HepG2 (cell line): ENCODE results near the gene SH3PXD2A. TPM values are rescaled to one million over a fixed set of nuclear protein-coding genes. Genes with fewer than 3 reads are reported as not detected.

Experiments used
- ADNP ChIP-seq: sonication (generic); formaldehyde crosslinking; IDR thresholded peaks from 2 replicates; pipeline ENCODE4 v1.4.0; 2020; ENCODE audit warnings: missing genetic modification reagents
- EED ChIP-seq: sonication (generic); formaldehyde crosslinking; IDR thresholded peaks from 2 replicates; pipeline ENCODE4 v1.5.0; 2020; ENCODE audit warnings: mild to moderate bottlenecking, missing genetic modification reagents
- ELF3 ChIP-seq: IDR thresholded peaks from 2 replicates; pipeline ENCODE4 v1.6.1; 2016; ENCODE audit warnings: missing genetic modification reagents, missing compliant biosample characterization
- GATAD2A ChIP-seq: IDR thresholded peaks from 2 replicates; pipeline ENCODE4 v1.6.1; 2016
- HNRNPL ChIP-seq: fragments of 200-400 bp; formaldehyde crosslinking; IDR thresholded peaks from 2 replicates; pipeline ENCODE4 v1.6.1; 2017; ENCODE audit warnings: mild to moderate bottlenecking, low read depth, low read length
- HOXD1 ChIP-seq: sonication (generic); formaldehyde crosslinking; IDR thresholded peaks from 2 replicates; pipeline ENCODE4 v1.5.0; 2020; ENCODE audit warnings: missing genetic modification reagents
- LCORL ChIP-seq, 2 experiments: fragments of 450-650 bp in 1 of 2; sonication (generic) in 1 of 2; formaldehyde crosslinking in 1 of 2; IDR thresholded peaks; 2 replicates each; pipeline versions ENCODE4 v1.5.0 to v1.6.1; 2017 to 2020; ENCODE audit warnings: antibody characterized with exemption in 1 of 2, missing genetic modification reagents in 1 of 2
- NONO ChIP-seq, 2 experiments: fragments of 450-650 bp in 1 of 2; sonication (generic) in 1 of 2; formaldehyde crosslinking in 1 of 2; IDR thresholded peaks in 1 of 2; conservative IDR thresholded peaks in 1 of 2; 2 replicates each; pipeline versions ENCODE4 v1.6.1 to v1.8.0; 2017 to 2022; ENCODE audit warnings: mild to moderate bottlenecking in 1 of 2, missing genetic modification reagents in 1 of 2, moderate library complexity in 1 of 2
- PHB2 ChIP-seq: fragments of 450-650 bp; IDR thresholded peaks from 2 replicates; pipeline ENCODE4 v1.6.1; 2018; ENCODE audit not compliant: partially characterized antibody
- RELA ChIP-seq: sonication (generic); formaldehyde crosslinking; IDR thresholded peaks from 2 replicates; pipeline ENCODE4 v1.4.0; 2020; ENCODE audit warnings: missing genetic modification reagents
- SRY ChIP-seq: sonication (generic); formaldehyde crosslinking; IDR thresholded peaks from 2 replicates; pipeline ENCODE4 v1.8.0; 2022; ENCODE audit warnings: mild to moderate bottlenecking, missing genetic modification reagents
- ZFP37 ChIP-seq: sonication (generic); formaldehyde crosslinking; IDR thresholded peaks from 2 replicates; pipeline ENCODE4 v1.4.0; 2020; ENCODE audit warnings: missing genetic modification reagents, borderline replicate concordance
- ZFX ChIP-seq: sonication (generic); formaldehyde crosslinking; IDR thresholded peaks from 2 replicates; pipeline ENCODE4 v1.4.0; 2020; ENCODE audit warnings: mild to moderate bottlenecking, low read depth, missing genetic modification reagents, moderate library complexity
- ZNF232 ChIP-seq: sonication (generic); formaldehyde crosslinking; IDR thresholded peaks from 2 replicates; pipeline ENCODE4 v1.4.0; 2020; ENCODE audit warnings: missing genetic modification reagents, borderline replicate concordance
- ZNF282 ChIP-seq: fragments of 450-650 bp; IDR thresholded peaks from 2 replicates; pipeline ENCODE4 v1.6.1; 2018; ENCODE audit not compliant: partially characterized antibody
- ZNF337 ChIP-seq: sonication (generic); formaldehyde crosslinking; IDR thresholded peaks from 2 replicates; pipeline ENCODE4 v1.5.1; 2020; ENCODE audit warnings: missing genetic modification reagents, low read depth, mild to moderate bottlenecking, borderline replicate concordance
- ZNF33A ChIP-seq: sonication (generic); formaldehyde crosslinking; IDR thresholded peaks from 2 replicates; pipeline ENCODE4 v1.5.1; 2020; ENCODE audit warnings: missing genetic modification reagents, mild to moderate bottlenecking, moderate library complexity, borderline replicate concordance
- ZNF552 ChIP-seq: sonication (generic); formaldehyde crosslinking; IDR thresholded peaks from 2 replicates; pipeline ENCODE4 v1.9.0; 2022; ENCODE audit warnings: missing genetic modification reagents, mild to moderate bottlenecking, borderline replicate concordance
- ZNF570 ChIP-seq: sonication (generic); formaldehyde crosslinking; IDR thresholded peaks from 2 replicates; pipeline ENCODE4 v1.4.0; 2020; ENCODE audit warnings: mild to moderate bottlenecking, missing genetic modification reagents, borderline replicate concordance
- polyA plus RNA-seq, 8 experiments: library from polyadenylated mRNA; depleted of rRNA in 3 of 8; stranded (reverse) in 7 of 8; unstranded in 1 of 8; fragments of >200 nt; fragmentation: Illumina TruSeq in 4 of 8; extraction: Trizol in 4 of 8; gene quantifications; 2 replicates each; pipeline versions ENCODE4 v1.2.1 to v1.2.3, GENCODE V29; 2011 to 2016; ENCODE audit warnings: low read depth in 4 of 8, missing spikeins in 1 of 8, mixed read lengths in 1 of 8; ENCODE audit not compliant: insufficient read depth in 1 of 8
- total RNA-seq, 5 experiments: library from RNA; depleted of rRNA; stranded (reverse); fragments of >200 nt; fragmentation: Illumina TruSeq; extraction: Trizol; gene quantifications; 2 replicates each; pipeline ENCODE4 v1.2.3, GENCODE V29; 2016; ENCODE audit warnings: low read depth in 1 of 5
- TF ChIP-seq, protein P1 (sequence below): IDR thresholded peaks from 2 replicates; pipeline ENCODE4 v1.6.1; 2018; ENCODE audit warnings: missing genetic modification reagents
- TF ChIP-seq, protein P2 (sequence below): sonication (generic); formaldehyde crosslinking; IDR thresholded peaks from 2 replicates; pipeline ENCODE4 v1.5.1; 2020; ENCODE audit warnings: missing genetic modification reagents, mild to moderate bottlenecking, borderline replicate concordance
- TF ChIP-seq, protein P3 (sequence below): sonication (generic); formaldehyde crosslinking; IDR thresholded peaks from 2 replicates; pipeline ENCODE4 v1.4.0; 2020; ENCODE audit warnings: missing genetic modification reagents, borderline replicate concordance
- TF ChIP-seq, protein P4 (sequence below): sonication (generic); formaldehyde crosslinking; IDR thresholded peaks from 2 replicates; pipeline ENCODE4 v1.4.0; 2020; ENCODE audit warnings: missing genetic modification reagents

The SH3PXD2A gene
- total and polyA plus RNA-seq, 2 of the 13 experiments (the other 11 are each of a cell fraction or from before 2014, with no cell fraction given), result 11.1 to 11.3 TPM

DNA sequence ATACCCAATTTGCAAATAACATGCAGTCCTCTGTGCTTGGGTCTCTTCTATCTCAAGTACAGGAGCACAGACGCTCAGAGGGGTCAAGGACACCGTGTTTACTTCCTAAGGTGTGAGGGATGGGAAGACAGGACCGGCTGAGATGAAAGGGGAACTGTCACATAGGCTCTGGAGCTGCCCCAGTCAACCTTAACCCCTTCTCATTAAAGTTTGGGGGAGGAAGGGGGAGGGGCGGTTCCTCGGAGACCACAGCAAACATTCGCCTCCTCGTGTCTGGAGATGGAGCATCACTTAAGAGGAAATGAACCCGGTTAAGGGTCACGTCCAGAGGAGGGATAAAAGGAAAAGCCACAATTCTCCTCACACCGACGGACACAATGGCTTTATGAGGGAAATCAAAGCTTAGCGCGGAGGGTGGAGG is 1.1 kb downstream of the SH3PXD2A start (continued):
- TF ChIP-seq ELF3 (CRISPR knock-in tag) (peak; percentile 66; the same call in 1 of the 2 replicates), ZNF33A (0 out of 2 replicates have a peak, but pooled peaks have one; percentile 16), ZFP37 (no peak), ZNF337 (CRISPR knock-in tag) (no peak), HNRNPL (no peak), ZNF552 (CRISPR knock-in tag) (no peak; the same call in 1 of the 2 replicates), LCORL (IDR thresholded peaks at IDR 0.05) (no peak), LCORL (CRISPR knock-in tag; IDR thresholded peaks at IDR 0.05) (no peak; the same call in 1 of the 2 replicates), ZNF232 (CRISPR knock-in tag) (0 out of 2 replicates have a peak, but pooled peaks have one; percentile 6), EED (no peak), SRY (CRISPR knock-in tag) (no peak), ZNF282 (no peak), ADNP (CRISPR knock-in tag) (no peak), NONO (IDR thresholded peaks at IDR 0.05) (no peak), NONO (CRISPR knock-in tag; conservative IDR thresholded peaks at IDR 0.05) (peak; percentile 65; the same call in 1 of the 2 replicates), PHB2 (no peak), RELA (0 out of 2 replicates have a peak, but pooled peaks have one; percentile 29), GATAD2A (CRISPR knock-in tag) (peak; percentile 39), HOXD1 (CRISPR knock-in tag) (no peak), ZFX (CRISPR knock-in tag) (peak; percentile 19; the same call in 1 of the 2 replicates), ZNF570 (CRISPR knock-in tag) (no peak)
- TF ChIP-seq, protein P1, sequence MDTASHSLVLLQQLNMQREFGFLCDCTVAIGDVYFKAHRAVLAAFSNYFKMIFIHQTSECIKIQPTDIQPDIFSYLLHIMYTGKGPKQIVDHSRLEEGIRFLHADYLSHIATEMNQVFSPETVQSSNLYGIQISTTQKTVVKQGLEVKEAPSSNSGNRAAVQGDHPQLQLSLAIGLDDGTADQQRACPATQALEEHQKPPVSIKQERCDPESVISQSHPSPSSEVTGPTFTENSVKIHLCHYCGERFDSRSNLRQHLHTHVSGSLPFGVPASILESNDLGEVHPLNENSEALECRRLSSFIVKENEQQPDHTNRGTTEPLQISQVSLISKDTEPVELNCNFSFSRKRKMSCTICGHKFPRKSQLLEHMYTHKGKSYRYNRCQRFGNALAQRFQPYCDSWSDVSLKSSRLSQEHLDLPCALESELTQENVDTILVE, result 0 out of 2 replicates have a peak, but pooled peaks have one; percentile 47
- TF ChIP-seq, protein P2, sequence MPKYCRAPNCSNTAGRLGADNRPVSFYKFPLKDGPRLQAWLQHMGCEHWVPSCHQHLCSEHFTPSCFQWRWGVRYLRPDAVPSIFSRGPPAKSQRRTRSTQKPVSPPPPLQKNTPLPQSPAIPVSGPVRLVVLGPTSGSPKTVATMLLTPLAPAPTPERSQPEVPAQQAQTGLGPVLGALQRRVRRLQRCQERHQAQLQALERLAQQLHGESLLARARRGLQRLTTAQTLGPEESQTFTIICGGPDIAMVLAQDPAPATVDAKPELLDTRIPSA (CRISPR knock-in tag), result no peak
- TF ChIP-seq, protein P3, sequence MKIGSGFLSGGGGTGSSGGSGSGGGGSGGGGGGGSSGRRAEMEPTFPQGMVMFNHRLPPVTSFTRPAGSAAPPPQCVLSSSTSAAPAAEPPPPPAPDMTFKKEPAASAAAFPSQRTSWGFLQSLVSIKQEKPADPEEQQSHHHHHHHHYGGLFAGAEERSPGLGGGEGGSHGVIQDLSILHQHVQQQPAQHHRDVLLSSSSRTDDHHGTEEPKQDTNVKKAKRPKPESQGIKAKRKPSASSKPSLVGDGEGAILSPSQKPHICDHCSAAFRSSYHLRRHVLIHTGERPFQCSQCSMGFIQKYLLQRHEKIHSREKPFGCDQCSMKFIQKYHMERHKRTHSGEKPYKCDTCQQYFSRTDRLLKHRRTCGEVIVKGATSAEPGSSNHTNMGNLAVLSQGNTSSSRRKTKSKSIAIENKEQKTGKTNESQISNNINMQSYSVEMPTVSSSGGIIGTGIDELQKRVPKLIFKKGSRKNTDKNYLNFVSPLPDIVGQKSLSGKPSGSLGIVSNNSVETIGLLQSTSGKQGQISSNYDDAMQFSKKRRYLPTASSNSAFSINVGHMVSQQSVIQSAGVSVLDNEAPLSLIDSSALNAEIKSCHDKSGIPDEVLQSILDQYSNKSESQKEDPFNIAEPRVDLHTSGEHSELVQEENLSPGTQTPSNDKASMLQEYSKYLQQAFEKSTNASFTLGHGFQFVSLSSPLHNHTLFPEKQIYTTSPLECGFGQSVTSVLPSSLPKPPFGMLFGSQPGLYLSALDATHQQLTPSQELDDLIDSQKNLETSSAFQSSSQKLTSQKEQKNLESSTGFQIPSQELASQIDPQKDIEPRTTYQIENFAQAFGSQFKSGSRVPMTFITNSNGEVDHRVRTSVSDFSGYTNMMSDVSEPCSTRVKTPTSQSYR (CRISPR knock-in tag), result peak; percentile 88
- TF ChIP-seq, protein P4, sequence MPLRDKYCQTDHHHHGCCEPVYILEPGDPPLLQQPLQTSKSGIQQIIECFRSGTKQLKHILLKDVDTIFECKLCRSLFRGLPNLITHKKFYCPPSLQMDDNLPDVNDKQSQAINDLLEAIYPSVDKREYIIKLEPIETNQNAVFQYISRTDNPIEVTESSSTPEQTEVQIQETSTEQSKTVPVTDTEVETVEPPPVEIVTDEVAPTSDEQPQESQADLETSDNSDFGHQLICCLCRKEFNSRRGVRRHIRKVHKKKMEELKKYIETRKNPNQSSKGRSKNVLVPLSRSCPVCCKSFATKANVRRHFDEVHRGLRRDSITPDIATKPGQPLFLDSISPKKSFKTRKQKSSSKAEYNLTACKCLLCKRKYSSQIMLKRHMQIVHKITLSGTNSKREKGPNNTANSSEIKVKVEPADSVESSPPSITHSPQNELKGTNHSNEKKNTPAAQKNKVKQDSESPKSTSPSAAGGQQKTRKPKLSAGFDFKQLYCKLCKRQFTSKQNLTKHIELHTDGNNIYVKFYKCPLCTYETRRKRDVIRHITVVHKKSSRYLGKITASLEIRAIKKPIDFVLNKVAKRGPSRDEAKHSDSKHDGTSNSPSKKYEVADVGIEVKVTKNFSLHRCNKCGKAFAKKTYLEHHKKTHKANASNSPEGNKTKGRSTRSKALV, result no peak
